Subcutaneous adipose tissue (tissue), 4 donors: ENCODE data around the gene MFNG. TPM values are rescaled to one million over a fixed set of nuclear protein-coding genes. Genes with fewer than 3 reads are reported as not detected.

Experiments
- CTCF ChIP-seq: fragments of 450-650 bp; IDR thresholded peaks from one replicate; pipeline ENCODE4 v1.5.1; 2016; ENCODE audit warnings: low read depth, mild to moderate bottlenecking, control low read depth, antibody characterized with exemption, moderate library complexity
- total RNA-seq, 4 donors: library from RNA; depleted of rRNA; stranded (reverse); fragments of >200 nt; gene quantifications; one replicate each; pipeline ENCODE4 v1.1.0, GENCODE V29; 2016

The MFNG gene
- total RNA-seq, 4 donors from 2014 or later = 9.0 to 24.3 (median 17.3) TPM

GRCh38 chr22:37462983-37463382, 23.2 kb downstream of the MFNG start:
- no peak for TF ChIP-seq CTCF

- TF ChIP-seq CTCF = no peak
These were observed 23.7 kb downstream of the MFNG start for GRCh38 chr22:37462436-37462835.

- TF ChIP-seq CTCF = no peak
These were observed 24.2 kb downstream of the MFNG start for GRCh38 chr22:37461961-37462360.

- TF ChIP-seq CTCF = no peak
These were observed 25.5 kb downstream of the MFNG start for GRCh38 chr22:37460684-37461083.

- no peak for TF ChIP-seq CTCF
These were observed 27.0 kb downstream of the MFNG start for GRCh38 chr22:37459206-37459605.

GRCh38 chr22:37457093-37457893, 28.9 kb downstream of the MFNG start:
- no peak for TF ChIP-seq CTCF

GRCh38 chr22:37456346-37456745, 29.8 kb downstream of the MFNG start:
- TF ChIP-seq CTCF = no peak
